Measurements from ENCODE around the gene SYNPR. TPM values are rescaled to one million over a fixed set of nuclear protein-coding genes. Genes with fewer than 3 reads are reported as not detected.
"Not testable (repeated sequence)": the region's sequence is repeated elsewhere in the genome, so short reads cannot be mapped to it uniquely, and the experiment has no call there.

SYNPR gene
- total RNA-seq, result not detected

- Mint-ChIP-seq H3K36me3 (no peaks in the 10 kb centered on the region), H3K27ac (no peak within 1 kb of the TSS)
- ATAC-seq, result no peak
Observed at GRCh38 chr3:63278171-63279004, at the start of gene SYNPR. Gene SYNPR (plus strand): TSS chr3:63278308.

GRCh38 chr3:63228677-63229076, 49.4 kb upstream of the SYNPR start:
- ATAC-seq (no peak), DNase-seq (ENCODE audit: low spot score in 2 of 2) (no peak)
- H3K9me3 Mint-ChIP-seq, result no peaks in the 10 kb centered on the region
- no peaks in the 10 kb centered on the region for H3K36me3 Mint-ChIP-seq
- no peak overlapping the region for H3K27ac Mint-ChIP-seq

More at GRCh38 chr3:63278171-63279004, at the start of gene SYNPR:
- no peak for DNase-seq (ENCODE audit: low spot score in 2 of 2)
- no peaks in the 10 kb centered on the region for H3K9me3 Mint-ChIP-seq

GRCh38 chr3:63230146-63230545, 48.0 kb upstream of the SYNPR start:
- Mint-ChIP-seq H3K36me3 (no peaks in the 10 kb centered on the region), H3K27ac (no peak overlapping the region), H3K9me3 (peaks cover 0 to 2% of the 10 kb centered on the region in 2 donors)
- no peak for ATAC-seq
- no peak for DNase-seq (ENCODE audit: low spot score in 2 of 2)

GRCh38 chr3:63231643-63232042, 46.5 kb upstream of the SYNPR start:
- no peak for ATAC-seq
- no peaks in the 10 kb centered on the region for H3K36me3 Mint-ChIP-seq
- no peak for DNase-seq (ENCODE audit: low spot score in 2 of 2)

GRCh38 chr3:63232764-63233396, 45.2 kb upstream of the SYNPR start:
- no peak for ATAC-seq

More at GRCh38 chr3:63231643-63232042, 46.5 kb upstream of the SYNPR start:
- no peak overlapping the region for H3K27ac Mint-ChIP-seq
- H3K9me3 Mint-ChIP-seq, result peaks cover 0 to 2% of the 10 kb centered on the region in 2 donors

GRCh38 chr3:63240381-63240902, 37.7 kb upstream of the SYNPR start:
- peaks cover 5 to 6% of the 10 kb centered on the region in 2 donors for H3K9me3 Mint-ChIP-seq
- H3K36me3 Mint-ChIP-seq, result no peaks in the 10 kb centered on the region
- DNase-seq (ENCODE audit: low spot score in 2 of 2) (no peak), ATAC-seq (no peak)
- H3K27ac Mint-ChIP-seq, result no peak overlapping the region

More at GRCh38 chr3:63232764-63233396, 45.2 kb upstream of the SYNPR start:
- Mint-ChIP-seq H3K36me3 (no peaks in the 10 kb centered on the region), H3K9me3 (peaks cover 0 to 2% of the 10 kb centered on the region in 2 donors), H3K27ac (no peak overlapping the region)
- DNase-seq (ENCODE audit: low spot score in 2 of 2), result no peak

- Mint-ChIP-seq H3K36me3 (no peaks in the 10 kb centered on the region), H3K27ac (no peak overlapping the region)
- ATAC-seq, result no peak
Observed at GRCh38 chr3:63242124-63242523, 36.0 kb upstream of the SYNPR start.

GRCh38 chr3:63244486-63244885, 33.6 kb upstream of the SYNPR start:
- Mint-ChIP-seq H3K27ac (no peak overlapping the region), H3K36me3 (no peaks in the 10 kb centered on the region), H3K9me3 (peaks cover 3 to 4% of the 10 kb centered on the region in 2 donors)
- no peak for ATAC-seq
- no peak for DNase-seq (ENCODE audit: low spot score in 2 of 2)

More at GRCh38 chr3:63242124-63242523, 36.0 kb upstream of the SYNPR start:
- peaks cover 5 to 6% of the 10 kb centered on the region in 2 donors for H3K9me3 Mint-ChIP-seq
- DNase-seq (ENCODE audit: low spot score in 2 of 2), result no peak

- Mint-ChIP-seq H3K36me3 (no peaks in the 10 kb centered on the region), H3K27ac (no peak overlapping the region), H3K9me3 (no peaks in the 10 kb centered on the region)
- ATAC-seq (no peak), DNase-seq (ENCODE audit: low spot score in 2 of 2) (no peak)
Observed at GRCh38 chr3:63245726-63246241, 32.3 kb upstream of the SYNPR start.

- ATAC-seq (no peak), DNase-seq (ENCODE audit: low spot score in 2 of 2) (no peak)
- H3K27ac Mint-ChIP-seq, result no peak overlapping the region
- no peaks in the 10 kb centered on the region for H3K36me3 Mint-ChIP-seq
- H3K9me3 Mint-ChIP-seq, result no peaks in the 10 kb centered on the region
Observed at GRCh38 chr3:63248015-63248414, 30.1 kb upstream of the SYNPR start.

- DNase-seq (ENCODE audit: low spot score in 2 of 2) (no peak), ATAC-seq (no peak)
- Mint-ChIP-seq H3K9me3 (no peaks in the 10 kb centered on the region), H3K27ac (no peak overlapping the region), H3K36me3 (no peaks in the 10 kb centered on the region)
Observed at GRCh38 chr3:63251499-63251898, 26.6 kb upstream of the SYNPR start.

- ATAC-seq; H3K36me3 Mint-ChIP-seq; H3K27ac Mint-ChIP-seq; DNase-seq (ENCODE audit: low spot score in 2 of 2): not testable (repeated sequence)
- H3K9me3 Mint-ChIP-seq, result peaks cover 14 to 15% of the 10 kb centered on the region in 2 donors
Observed at GRCh38 chr3:63255819-63256218, 22.3 kb upstream of the SYNPR start.

- ATAC-seq (no peak), DNase-seq (ENCODE audit: low spot score in 2 of 2) (no peak)
- Mint-ChIP-seq H3K27ac (no peak overlapping the region), H3K9me3 (peaks cover 2 to 5% of the 10 kb centered on the region in 2 donors), H3K36me3 (no peaks in the 10 kb centered on the region)
Observed at GRCh38 chr3:63264716-63265115, 13.4 kb upstream of the SYNPR start.

- H3K27ac Mint-ChIP-seq, result no peak overlapping the region
- peaks cover 0 to 5% of the 10 kb centered on the region in 2 donors for H3K36me3 Mint-ChIP-seq
- ATAC-seq, result no peak
- DNase-seq (ENCODE audit: low spot score in 2 of 2), result no peak
- H3K9me3 Mint-ChIP-seq, result peaks cover 3 to 8% of the 10 kb centered on the region in 2 donors
Observed at GRCh38 chr3:63274359-63274758, 3.7 kb upstream of the SYNPR start.

- Mint-ChIP-seq H3K9me3 (no peaks in the 10 kb centered on the region), H3K27ac (no peak overlapping the region), H3K36me3 (no peaks in the 10 kb centered on the region)
- ATAC-seq (no peak), DNase-seq (ENCODE audit: low spot score in 2 of 2) (no peak)
Observed at GRCh38 chr3:63279005-63279841, 1.1 kb downstream of the SYNPR start.

- Mint-ChIP-seq H3K9me3 (no peaks in the 10 kb centered on the region), H3K27ac (no peak overlapping the region), H3K36me3 (no peaks in the 10 kb centered on the region)
- ATAC-seq (no peak), DNase-seq (ENCODE audit: low spot score in 2 of 2) (no peak)
Observed at GRCh38 chr3:63287610-63288009, 9.5 kb downstream of the SYNPR start.
